Ramos (cell line): Measurements from ENCODE around the gene OR56B1.

Experiments
- in situ Hi-C: fragments of 300-500 bp; cut with MboI; formaldehyde crosslinking; loops from one replicate; pipeline ENCODE4 v1.14.3; 2022; ENCODE audit warnings: low sequenced_read_pairs; ENCODE audit not compliant: unreplicated experiment

Gene OR56B1

DNA sequence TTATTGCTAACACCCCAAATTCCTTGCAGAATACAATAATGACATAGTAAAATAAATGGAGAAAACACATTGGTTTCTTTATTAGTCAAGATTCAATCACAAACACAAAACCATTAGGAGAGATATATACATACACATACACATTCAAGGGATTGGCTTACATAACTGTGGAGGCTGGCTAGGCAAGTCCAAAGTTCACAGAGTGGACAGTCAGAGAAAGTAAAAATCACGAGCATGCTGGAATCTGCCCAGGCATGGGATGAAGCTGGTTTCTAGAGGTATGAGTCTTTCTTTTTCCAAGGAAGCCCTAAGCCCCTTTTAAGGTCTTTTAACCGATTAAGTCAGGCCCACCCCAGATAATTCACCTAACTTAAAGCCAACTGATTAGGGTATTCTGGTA is 13.6 kb upstream of the OR56B1 start:
- in situ Hi-C loops: no loop called here

DNA sequence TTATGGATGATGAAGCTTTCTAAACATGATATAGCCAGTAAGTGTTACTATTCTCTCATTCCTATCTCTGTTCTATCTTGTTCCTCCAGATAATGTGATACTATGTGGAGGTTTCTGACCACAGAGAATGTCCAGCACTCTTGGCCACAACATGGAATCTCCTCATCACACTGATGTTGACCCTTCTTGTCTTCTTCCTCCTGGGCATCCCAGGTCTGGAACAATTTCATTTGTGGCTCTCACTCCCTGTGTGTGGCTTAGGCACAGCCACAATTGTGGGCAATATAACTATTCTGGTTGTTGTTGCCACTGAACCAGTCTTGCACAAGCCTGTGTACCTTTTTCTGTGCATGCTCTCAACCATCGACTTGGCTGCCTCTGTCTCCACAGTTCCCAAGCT is 9.9 kb upstream of the OR56B1 start:
- in situ Hi-C loops: no loop called here

DNA sequence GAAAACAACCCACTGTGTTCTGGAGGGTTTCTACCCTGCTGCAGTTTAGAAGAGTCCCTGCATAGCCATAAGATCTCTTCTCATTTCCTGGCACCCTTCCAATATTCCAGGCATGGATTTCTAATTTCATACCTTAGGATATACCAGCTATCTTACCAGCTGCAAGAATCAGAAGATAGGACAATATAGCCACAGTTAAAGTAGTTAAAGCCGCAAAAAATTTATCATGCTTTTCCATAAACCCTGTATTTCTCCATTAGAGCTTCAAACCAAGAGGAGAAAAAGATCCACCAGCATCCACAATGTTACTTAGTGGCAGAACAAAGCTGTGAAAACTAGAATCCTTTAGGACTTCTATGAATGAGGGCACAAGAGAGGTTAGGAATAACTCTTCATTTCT is 8.6 kb upstream of the OR56B1 start:
- in situ Hi-C loops: no loop called here

DNA sequence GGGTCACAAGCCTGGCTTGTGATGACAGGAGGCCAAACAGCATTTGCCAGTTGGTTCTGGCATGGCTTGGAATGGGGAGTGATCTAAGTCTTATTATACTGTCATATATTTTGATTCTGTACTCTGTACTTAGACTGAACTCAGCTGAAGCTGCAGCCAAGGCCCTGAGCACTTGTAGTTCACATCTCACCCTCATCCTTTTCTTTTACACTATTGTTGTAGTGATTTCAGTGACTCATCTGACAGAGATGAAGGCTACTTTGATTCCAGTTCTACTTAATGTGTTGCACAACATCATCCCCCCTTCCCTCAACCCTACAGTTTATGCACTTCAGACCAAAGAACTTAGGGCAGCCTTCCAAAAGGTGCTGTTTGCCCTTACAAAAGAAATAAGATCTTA is 843 bp downstream of the OR56B1 start:
- in situ Hi-C loops: no loop called here

DNA sequence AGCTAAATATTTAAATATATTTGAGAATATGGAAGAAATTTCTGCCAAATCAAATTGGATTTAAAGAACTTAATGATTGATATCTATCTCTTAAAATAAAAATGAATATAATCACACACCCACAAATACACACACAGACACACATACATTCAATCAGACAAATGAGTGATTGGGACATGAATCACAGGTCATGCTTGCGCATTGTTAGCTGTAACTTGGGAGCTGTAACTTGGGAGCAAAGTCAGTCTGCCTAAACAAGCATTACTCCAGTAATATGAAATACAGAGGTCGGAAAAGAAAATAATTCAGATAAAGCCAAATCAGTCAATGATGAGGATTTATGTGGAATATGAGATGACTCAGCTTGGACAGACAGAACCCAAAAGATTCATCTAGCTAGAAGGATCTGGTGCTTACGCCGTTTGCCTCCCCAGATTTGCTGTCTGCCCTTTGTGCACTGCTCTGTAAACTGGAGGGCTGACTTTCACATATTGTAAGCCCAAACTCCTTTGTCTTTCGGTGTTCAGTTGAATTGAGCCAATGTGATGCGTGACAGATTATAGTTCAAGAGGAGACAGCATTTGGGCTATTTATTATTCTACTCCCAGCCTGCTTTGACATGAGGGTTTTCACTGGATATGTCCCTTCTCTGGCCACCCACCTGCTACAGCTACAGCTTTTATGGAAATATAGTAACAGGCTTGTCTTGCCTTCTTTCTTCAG is 1.6 kb downstream of the OR56B1 start:
- in situ Hi-C loops: no loop called here

DNA sequence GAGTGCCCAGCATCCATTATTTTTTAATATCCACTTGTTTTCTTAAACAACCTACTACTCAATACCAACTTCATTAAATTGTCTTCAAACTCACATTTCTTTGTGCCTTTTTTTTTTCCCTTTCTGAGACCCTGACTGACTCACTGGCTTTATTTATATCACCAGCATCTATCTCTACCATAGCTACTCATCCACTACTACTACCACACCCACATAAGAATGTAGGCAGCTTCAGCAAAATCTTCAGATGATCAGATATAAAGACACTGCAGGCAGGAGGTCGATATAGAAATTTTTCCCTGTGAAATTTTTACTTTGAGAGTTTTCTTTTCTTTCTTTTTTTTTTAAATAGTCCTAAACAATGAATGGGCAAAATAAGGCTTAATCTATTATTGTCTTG is 2.2 kb downstream of the OR56B1 start:
- in situ Hi-C loops: no loop called here

DNA sequence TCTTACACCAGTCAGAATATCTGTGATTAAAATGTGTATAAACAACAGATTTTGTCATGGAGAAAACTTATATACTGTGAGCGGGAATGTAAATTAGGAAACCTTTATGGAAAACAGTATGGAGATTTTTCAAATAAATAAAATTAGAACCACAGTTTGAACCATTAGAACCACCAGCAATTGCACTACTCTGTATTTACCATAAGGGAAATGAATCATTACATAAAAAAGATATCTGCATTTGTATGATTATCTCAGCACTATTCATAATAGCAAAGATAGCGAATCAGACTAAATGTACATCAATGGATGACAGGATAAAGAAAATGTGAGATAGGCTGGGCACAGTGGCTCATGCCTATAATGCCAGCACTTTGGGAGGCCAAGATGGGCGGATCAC is 10.4 kb downstream of the OR56B1 start:
- in situ Hi-C loops: no loop called here

DNA sequence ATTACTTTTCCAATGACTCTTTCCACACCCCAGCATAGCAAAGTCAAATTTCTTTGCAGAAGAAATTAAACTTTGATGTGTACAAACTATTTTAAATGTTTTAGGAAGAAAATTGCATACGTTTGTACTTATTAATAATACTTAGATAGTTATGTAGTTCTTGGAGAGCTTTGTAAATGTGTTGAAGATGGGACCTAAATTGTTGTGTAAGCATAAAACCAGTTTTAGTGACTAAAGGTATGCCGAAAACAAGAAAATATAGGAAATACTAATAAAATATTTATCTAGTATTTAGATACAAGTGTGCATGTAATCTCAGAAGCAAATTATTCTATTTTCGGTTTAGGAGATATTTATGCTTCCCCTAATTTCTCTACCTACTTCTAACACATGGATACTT is 13.6 kb downstream of the OR56B1 start:
- in situ Hi-C loops: no loop called here

DNA sequence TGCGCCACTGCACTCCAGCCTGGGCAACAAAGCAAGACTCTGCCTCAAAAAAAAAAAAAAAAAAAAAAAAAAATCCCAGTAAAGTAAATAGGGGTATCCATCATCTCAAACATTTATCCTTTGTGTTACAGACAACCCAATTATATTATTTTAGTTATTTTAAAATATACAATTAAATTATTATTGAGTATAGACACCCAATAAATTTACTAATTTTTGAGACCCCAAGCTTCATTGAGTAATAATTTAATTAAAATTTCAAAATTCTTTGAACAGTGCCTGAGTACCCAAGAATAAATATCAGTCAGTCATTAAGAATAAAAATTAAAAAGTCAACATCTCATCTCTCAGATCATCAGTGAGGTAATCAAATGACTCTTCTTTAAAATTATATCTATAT is 17.7 kb downstream of the OR56B1 start, which contains the start of gene OR52N4:
OR52N4 (plus strand) TSS at position 301 of the 400 bp plus-strand sequence. CDS start 498 bp downstream, outside the sequence.
- in situ Hi-C loops: no loop called here

DNA sequence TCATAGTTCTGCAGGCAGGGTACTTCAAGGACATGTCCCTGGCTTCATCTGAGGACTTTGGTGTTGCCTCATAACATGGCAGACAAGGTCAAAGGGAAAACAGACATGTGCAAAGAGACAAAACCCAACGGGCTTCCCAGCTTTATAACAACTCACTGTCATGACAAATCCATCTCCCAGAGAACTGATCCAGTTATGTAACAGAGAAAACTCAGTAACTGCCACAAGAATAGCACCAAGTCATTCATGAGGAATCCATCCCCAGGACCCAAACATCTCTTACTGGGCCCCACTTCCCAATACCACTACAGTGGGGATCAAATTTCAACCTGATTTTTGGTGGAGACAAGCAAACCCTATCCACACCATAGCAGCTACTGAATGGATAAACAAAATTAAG is 30.8 kb downstream of the OR56B1 start:
- in situ Hi-C loops: no loop called here

DNA sequence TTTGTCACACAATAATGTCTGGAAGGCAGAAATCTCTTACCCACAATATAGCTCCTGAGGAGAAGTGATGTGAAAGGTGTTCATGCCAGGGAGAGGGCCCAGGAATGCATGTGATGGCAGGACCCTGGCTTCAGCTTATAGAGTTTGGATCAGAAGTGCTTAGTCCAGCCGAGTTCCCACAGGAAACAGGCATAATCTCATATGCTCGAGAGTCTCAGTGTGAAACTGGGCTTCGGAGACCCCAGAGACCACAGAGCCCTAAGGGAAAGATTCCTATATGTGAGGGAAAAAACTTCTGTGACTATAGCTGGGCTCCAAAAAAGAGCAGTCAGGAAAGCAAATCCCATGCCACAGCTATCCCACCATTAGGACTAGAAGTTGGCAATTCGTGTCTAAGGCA is 47.0 kb downstream of the OR56B1 start, which contains the start of gene OR52N5:
OR52N5 (minus strand) TSS at position 101 of the 400 bp plus-strand sequence. CDS start 4,721 bp downstream, outside the sequence.
- in situ Hi-C loops: no loop called here
